GM21526 (cell line): ENCODE data around the gene ENDOU.

Experiments
- ATAC-seq: cut with Tn5 transposase; IDR thresholded peaks from one replicate; pipeline ENCODE4 v1.9.1; 2021; ENCODE audit warnings: moderate library complexity; ENCODE audit not compliant: unreplicated experiment, low FRiP score

Gene ENDOU

GRCh38 chr12:47757840-47758583 lies 32.7 kb upstream of the ENDOU start:
- ATAC-seq = no peak

GRCh38 chr12:47757364-47757839 lies 32.1 kb upstream of the ENDOU start:
- no peak for ATAC-seq

- peak; percentile 64 for ATAC-seq
These were observed 30.6 kb upstream of the ENDOU start for GRCh38 chr12:47755655-47756562.

GRCh38 chr12:47754881-47755280 lies 29.6 kb upstream of the ENDOU start:
- ATAC-seq = peak; percentile 4

GRCh38 chr12:47754126-47754525 lies 28.8 kb upstream of the ENDOU start:
- no peak for ATAC-seq

GRCh38 chr12:47753021-47754001 lies 28.0 kb upstream of the ENDOU start:
- ATAC-seq = no peak

- ATAC-seq = no peak
These were observed 27.3 kb upstream of the ENDOU start for GRCh38 chr12:47752552-47752951.

GRCh38 chr12:47752121-47752520 lies 26.8 kb upstream of the ENDOU start:
- ATAC-seq = no peak

- no peak for ATAC-seq
These were observed 26.3 kb upstream of the ENDOU start for GRCh38 chr12:47751561-47751960.

GRCh38 chr12:47750916-47751470 lies 25.7 kb upstream of the ENDOU start:
- ATAC-seq = no peak

- no peak for ATAC-seq
These were observed 25.0 kb upstream of the ENDOU start for GRCh38 chr12:47750229-47750798.

GRCh38 chr12:47748899-47749298 lies 23.6 kb upstream of the ENDOU start:
- no peak for ATAC-seq

- ATAC-seq = no peak
These were observed 23.2 kb upstream of the ENDOU start for GRCh38 chr12:47748507-47748828.

GRCh38 chr12:47747596-47748506 lies 22.6 kb upstream of the ENDOU start:
- ATAC-seq = no peak

- no peak for ATAC-seq
These were observed 21.8 kb upstream of the ENDOU start for GRCh38 chr12:47747126-47747525.

- no peak for ATAC-seq
These were observed 21.2 kb upstream of the ENDOU start for GRCh38 chr12:47746523-47746922.

- no peak for ATAC-seq
These were observed 20.8 kb upstream of the ENDOU start for GRCh38 chr12:47746073-47746472.

GRCh38 chr12:47745485-47746041 lies 20.3 kb upstream of the ENDOU start:
- ATAC-seq = no peak
